Right atrium auricular region (tissue), 2 donors: ENCODE data around the gene ERGIC1. TPM values are rescaled to one million over a fixed set of nuclear protein-coding genes. Genes with fewer than 3 reads are reported as not detected.
A peak's percentile ranks its signal among the peaks of the same experiment; 100 is the strongest.

Experiments used
- DNase-seq: peaks from one replicate; pipeline ENCODE4 v3.0.0-alpha.2; 2019; ENCODE audit warnings: low spot score
- H3K27ac ChIP-seq, 2 donors: fragments of 200-600 bp; sonication (generic); 1 replicate in 1 of 2; 2 replicates in 1 of 2; pipeline ENCODE4 v1.5.1; 2016 to 2019
- H3K27me3 ChIP-seq, 2 donors: fragments of 200-600 bp; sonication (generic); one replicate each; pipeline versions ENCODE4 v1.5.1 to v1.6.0; 2017 to 2019
- H3K36me3 ChIP-seq: fragments of 200-600 bp; sonication (generic); one replicate; pipeline ENCODE4 v1.5.1; 2016
- H3K4me1 ChIP-seq, 2 donors: fragments of 200-600 bp; sonication (generic); one replicate each; pipeline versions ENCODE4 v1.5.1 to v1.6.0; 2017 to 2019
- H3K4me3 ChIP-seq, 2 donors: fragments of 200-600 bp; sonication (generic); 1 replicate in 1 of 2; 2 replicates in 1 of 2; pipeline ENCODE4 v1.5.1; 2017 to 2019; ENCODE audit warnings: mild to moderate bottlenecking in 1 of 2, moderate library complexity in 1 of 2
- H3K9me3 ChIP-seq, 2 donors: fragments of 200-600 bp; sonication (generic); one replicate each; pipeline ENCODE4 v1.5.1; 2019
- total RNA-seq, 2 donors: library from RNA; depleted of rRNA; stranded (reverse); fragments of >200 nt; gene quantifications; one replicate each; pipeline ENCODE4 v1.1.0, GENCODE V29; 2016
- TF ChIP-seq, protein P1 (sequence below), 2 donors: fragments of 200-600 bp; sonication (generic); IDR thresholded peaks; one replicate each; pipeline ENCODE4 v1.5.1; 2019; ENCODE audit warnings: antibody characterized with exemption in 2 of 2

The ERGIC1 gene
- total RNA-seq, 2 donors from 2014 or later, result 70.7 to 113 TPM

DNA sequence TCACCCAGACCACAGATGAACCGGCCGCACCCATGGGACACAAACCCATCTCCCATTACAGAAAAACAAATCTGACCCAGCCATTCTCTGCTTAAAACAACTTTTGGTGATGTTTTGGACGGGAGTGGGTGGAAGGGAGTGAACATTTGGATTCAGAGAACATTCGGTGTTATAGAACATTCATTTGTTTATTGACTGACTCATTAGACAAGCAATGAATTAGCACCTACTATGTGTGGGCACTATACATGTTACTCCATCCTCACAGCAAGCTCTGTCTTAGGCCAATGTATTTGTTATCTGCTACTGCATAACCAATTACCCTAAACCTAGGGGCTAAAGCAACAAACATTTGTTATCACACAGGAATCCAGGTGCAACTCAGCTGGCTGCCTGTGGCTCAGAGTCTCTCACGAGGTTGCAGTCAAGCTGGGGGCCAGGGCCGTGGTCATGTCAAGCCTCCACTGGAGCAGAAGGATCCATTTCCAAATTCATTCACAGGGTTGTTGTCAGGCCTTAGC, 5.1 kb upstream of the ERGIC1 start:
- Histone ChIP-seq H3K9me3 (peaks cover 0 to 5% of the 10 kb centered on the region in 2 donors), H3K27ac (no peak overlapping the region), H3K27me3 (no peaks in the 10 kb centered on the region), H3K4me1 (peaks cover 0 to 11% of the 10 kb centered on the region in 2 donors), H3K36me3 (no peaks in the 10 kb centered on the region), H3K4me3 (no peak overlapping the region)
- TF ChIP-seq, protein P1, sequence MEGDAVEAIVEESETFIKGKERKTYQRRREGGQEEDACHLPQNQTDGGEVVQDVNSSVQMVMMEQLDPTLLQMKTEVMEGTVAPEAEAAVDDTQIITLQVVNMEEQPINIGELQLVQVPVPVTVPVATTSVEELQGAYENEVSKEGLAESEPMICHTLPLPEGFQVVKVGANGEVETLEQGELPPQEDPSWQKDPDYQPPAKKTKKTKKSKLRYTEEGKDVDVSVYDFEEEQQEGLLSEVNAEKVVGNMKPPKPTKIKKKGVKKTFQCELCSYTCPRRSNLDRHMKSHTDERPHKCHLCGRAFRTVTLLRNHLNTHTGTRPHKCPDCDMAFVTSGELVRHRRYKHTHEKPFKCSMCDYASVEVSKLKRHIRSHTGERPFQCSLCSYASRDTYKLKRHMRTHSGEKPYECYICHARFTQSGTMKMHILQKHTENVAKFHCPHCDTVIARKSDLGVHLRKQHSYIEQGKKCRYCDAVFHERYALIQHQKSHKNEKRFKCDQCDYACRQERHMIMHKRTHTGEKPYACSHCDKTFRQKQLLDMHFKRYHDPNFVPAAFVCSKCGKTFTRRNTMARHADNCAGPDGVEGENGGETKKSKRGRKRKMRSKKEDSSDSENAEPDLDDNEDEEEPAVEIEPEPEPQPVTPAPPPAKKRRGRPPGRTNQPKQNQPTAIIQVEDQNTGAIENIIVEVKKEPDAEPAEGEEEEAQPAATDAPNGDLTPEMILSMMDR (IDR thresholded peaks at IDR 0.05), result no peak
- no peak for DNase-seq

DNA sequence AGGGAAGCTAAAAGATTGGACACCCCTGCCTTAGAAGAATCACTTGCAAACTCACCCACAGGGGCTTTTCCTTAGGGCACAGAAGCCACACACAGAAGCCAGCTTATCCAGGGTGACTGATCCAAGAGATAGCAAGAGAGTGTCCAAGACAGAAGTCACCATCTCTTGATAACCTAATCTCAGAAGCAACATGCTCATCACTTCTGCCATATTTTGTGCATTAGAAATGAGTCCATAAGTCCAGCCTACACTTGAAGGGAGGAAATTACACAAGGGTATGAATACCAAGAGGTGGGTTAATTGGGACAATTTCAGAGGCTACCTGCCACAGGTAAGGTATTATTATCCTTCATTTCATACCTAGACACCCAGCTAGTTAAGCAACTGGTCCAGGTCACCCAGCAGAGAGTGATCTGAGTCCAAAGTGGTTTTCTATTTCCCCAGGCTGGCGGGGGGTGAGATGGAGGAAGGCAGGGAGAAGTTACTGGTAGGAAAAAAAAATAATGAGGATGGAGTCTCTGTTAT, 3.7 kb upstream of the ERGIC1 start:
- Histone ChIP-seq H3K4me3 (no peak overlapping the region), H3K9me3 (peaks cover 0 to 2% of the 10 kb centered on the region in 2 donors), H3K36me3 (no peaks in the 10 kb centered on the region), H3K27ac (no peak overlapping the region), H3K4me1 (peaks cover 0 to 18% of the 10 kb centered on the region in 2 donors), H3K27me3 (no peaks in the 10 kb centered on the region)
- DNase-seq, result no peak
- TF ChIP-seq, protein P1 (IDR thresholded peaks at IDR 0.05), result no peak

DNA sequence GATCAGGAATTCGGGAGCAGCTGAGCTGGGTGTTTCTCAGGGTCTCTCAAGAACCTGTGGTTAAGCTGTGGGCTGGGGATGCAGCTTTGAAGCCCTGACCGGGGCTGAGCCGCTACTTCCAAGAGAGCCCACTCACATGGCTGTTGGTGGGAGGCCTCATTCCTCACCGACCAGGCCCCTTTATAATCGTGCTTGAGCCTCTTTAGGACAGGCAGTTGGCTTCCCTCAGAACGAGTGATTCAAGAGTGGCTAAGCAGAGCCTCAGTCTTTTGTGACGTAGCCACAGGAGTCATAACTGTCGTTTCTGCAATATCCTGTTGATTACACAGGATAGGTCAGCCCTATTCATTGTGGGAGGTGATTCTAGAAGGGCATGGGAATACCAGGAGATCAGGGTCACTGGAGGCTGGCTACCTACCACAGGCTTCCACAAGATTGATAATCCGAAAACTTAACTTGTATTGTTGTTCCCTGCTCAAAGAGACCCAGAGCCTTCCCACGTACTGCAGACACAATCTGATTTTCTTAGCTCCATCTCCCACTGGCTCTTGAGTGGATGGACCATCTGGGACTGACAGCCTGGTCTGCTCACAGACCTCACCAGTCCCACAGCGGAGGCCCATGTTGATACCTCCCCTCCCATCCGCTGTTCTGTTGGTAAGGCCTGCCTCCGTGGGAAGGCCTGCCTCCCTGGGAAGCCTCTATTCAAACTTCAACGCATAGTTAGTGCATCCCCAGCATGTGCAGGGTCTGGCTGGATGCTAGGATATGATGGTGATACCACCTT, 3.0 kb upstream of the ERGIC1 start:
- H3K4me3 ChIP-seq, result no peak overlapping the region
- DNase-seq, result no peak
- no peaks in the 10 kb centered on the region for H3K36me3 ChIP-seq
- no peaks in the 10 kb centered on the region for H3K27me3 ChIP-seq
- no peaks in the 10 kb centered on the region for H3K9me3 ChIP-seq
- H3K27ac ChIP-seq, result no peak overlapping the region
- TF ChIP-seq, protein P1 (IDR thresholded peaks at IDR 0.05), result no peak
- peaks cover 0 to 26% of the 10 kb centered on the region in 2 donors for H3K4me1 ChIP-seq

DNA sequence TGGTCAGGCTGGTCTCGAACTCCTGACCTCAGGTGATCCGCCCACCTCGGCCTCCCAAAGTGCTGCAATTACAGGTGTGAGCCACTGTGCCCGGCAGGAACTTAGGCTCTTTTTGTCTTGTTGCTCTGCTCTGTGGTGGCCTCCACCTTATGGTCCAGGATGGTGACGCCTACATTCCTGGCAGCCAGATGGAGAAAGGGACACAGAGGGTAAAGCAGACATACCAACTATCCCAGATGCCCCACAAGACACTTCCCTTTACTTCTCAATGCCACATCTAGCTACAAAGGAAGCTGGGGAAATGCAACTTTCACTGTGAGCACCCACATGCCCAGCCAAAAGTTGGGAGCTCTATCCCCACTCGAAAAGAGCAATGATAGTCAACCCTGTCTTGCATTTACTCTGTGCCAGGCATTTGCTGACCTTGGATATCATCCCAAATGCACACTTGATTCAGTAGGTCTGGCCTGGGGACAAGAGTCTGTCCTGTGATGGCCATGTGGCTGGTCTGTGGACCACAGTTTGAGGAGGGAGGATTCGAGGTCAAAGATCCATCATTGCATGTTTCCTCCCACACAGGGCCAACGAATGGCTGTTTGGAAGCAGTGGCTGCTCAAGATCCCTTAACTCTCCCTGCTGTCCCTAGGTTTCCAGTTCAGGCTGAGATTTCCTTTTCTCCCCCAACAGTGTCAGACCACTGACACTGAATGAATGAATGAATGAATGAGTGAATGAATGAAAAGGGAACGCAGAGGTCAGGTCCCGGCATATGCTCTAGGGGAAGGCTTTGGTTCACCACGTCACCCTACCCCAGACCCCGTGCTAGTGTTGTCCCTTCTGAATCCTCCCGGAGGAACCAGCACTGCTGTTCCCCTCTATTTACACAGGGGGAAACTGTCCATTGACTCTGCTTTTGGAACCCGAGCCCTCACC, 1.4 kb upstream of the ERGIC1 start:
- Histone ChIP-seq H3K4me3 (no peak overlapping the region), H3K27ac (peak overlapping the region; percentile 80 to 86), H3K4me1 (peaks cover 0 to 35% of the 10 kb centered on the region in 2 donors), H3K36me3 (no peaks in the 10 kb centered on the region), H3K9me3 (no peaks in the 10 kb centered on the region), H3K27me3 (no peaks in the 10 kb centered on the region)
- no peak for DNase-seq
- TF ChIP-seq, protein P1 (IDR thresholded peaks at IDR 0.05), result no peak

DNA sequence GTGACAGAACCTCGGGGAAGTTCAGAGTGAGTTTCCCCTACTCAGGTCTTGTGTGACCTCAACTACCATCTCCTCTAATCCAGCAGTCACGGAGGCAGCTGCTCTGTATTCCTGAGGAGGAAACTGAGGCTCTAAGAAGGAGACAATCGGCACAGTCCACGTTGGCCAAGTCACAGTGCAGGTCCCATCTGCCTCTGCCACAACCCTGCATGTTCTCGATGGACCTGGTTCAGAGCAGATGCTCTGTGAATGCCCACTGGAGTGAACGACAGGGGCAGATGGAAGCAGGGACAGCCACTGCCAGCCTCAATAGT, 722 bp upstream of the ERGIC1 start:
- peaks cover 0 to 38% of the 10 kb centered on the region in 2 donors for H3K4me1 ChIP-seq
- H3K36me3 ChIP-seq, result no peaks in the 10 kb centered on the region
- H3K4me3 ChIP-seq, result peak overlapping the region in 1 of 2 donors; percentile 94
- TF ChIP-seq, protein P1 (IDR thresholded peaks at IDR 0.05), result no peak
- H3K27ac ChIP-seq, result peak overlapping the region; percentile 80 to 86
- no peaks in the 10 kb centered on the region for H3K9me3 ChIP-seq
- H3K27me3 ChIP-seq, result no peaks in the 10 kb centered on the region
- no peak for DNase-seq
